Measurements from ENCODE around the gene FOXF1. TPM values are rescaled to one million over a fixed set of nuclear protein-coding genes. Genes with fewer than 3 reads are reported as not detected.

FOXF1 gene
- total RNA-seq, 8 experiments from 2014 or later, result 0.05 to 0.71 (median 0.17) TPM; not detected in 3

DNA sequence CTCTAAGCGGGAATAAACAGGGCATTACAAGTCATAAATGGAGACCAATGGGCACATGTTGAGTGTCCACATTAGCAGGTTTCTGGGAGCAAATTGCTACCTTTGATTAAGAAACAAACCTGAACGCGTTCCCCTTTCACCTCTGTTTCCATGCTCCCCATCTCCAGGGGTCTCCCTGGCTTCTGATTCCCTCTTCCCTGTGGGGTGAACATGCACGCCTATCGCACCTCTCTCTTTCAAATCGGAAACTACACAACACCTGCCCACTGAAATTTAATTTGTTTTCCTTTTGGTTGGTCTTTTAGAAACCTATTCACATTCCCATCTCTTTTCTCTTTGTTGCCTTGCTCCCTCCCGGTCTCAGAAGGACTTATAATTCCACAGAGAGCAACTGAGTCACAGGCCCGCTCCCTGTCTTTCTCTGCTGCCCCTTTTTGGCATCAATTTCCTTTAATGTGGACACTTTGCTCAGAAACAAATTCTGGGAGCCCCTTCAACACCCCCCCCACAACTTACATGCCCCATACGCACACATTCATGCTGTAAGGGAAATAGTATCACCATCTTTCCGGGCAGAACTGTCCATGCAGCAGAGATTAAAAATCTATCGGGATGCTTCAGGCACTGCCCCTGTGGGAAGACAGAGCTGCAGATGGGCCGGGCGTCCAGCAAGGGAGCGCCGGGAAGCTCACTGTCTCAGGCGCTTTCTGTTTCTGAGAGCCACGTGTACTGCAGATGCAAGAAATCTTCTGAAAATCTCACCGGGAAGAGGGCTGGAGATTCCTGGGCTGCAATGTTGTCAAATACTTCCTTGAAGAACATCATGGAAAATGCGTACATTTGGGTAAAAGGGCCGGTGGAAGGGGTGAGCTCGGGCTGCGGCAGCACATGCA lies 7.2 kb upstream of the FOXF1 start:
- in situ Hi-C loops (cut with MboI; ENCODE audit: low pct_unique_long_range_greater_than_20kb in 2 of 9, low sequenced_read_pairs in 9 of 9, unreplicated experiment in 9 of 9), result loop anchor here in 6 of 9 experiments (25.0 kb wide), 3 partner anchors 166 to 691 kb away; no protein-coding TSS in a partner anchor
- H3K4me3 ChIP-seq, result no peak overlapping the region
- no peak overlapping the region for H3K27ac ChIP-seq
- H3K4me1 ChIP-seq (replicated peaks in 1 of 2), result peaks cover 0 to 4% of the 10 kb centered on the region in 2 donors
- peak in 3 of 8 experiments; percentile 42 to 83 (median 65) for ATAC-seq (replicated peaks in 6 of 8)
- 0 to 12% (median 7%) methylated on average over 2 to 14 of the region's 22 CpGs for WGBS, 10 experiments

DNA sequence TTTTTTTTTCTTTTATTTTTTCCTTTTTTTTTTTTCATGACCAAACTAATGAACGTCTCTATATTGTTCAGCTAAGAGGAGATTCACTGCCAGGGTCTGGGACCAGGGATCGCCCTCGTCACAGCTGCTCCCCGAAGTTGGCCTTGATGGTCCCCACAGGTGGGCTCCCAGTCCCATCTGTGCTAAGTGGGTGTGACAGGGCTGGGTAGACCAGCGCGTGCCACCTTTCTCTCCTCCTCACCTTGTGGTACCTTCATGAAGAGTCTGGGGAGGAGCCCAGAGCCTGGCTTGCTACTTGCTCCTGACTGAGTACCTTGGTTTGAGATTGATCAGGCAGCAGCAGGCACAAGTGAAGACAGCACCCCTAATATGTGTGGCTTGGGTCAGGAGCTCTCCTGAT lies 6.5 kb upstream of the FOXF1 start:
- Histone ChIP-seq H3K4me1 (replicated peaks in 1 of 2) (peaks cover 0 to 4% of the 10 kb centered on the region in 2 donors), H3K4me3 (no peak overlapping the region), H3K27ac (no peak overlapping the region)
- in situ Hi-C loops (cut with MboI; ENCODE audit: low pct_unique_long_range_greater_than_20kb in 2 of 9, low sequenced_read_pairs in 9 of 9, unreplicated experiment in 9 of 9), result loop anchor here in 6 of 9 experiments (25.0 kb wide), 3 partner anchors 167 to 692 kb away; no protein-coding TSS in a partner anchor
- 0 to 20% (median 9%) methylated on average over 1 to 6 of the region's 6 CpGs; no CpG with 5 or more reads in 2 of the 10 experiments for WGBS, 10 experiments
- no peak for ATAC-seq (replicated peaks in 6 of 8)

GRCh38 chr16:86504315-86505184 lies 5.8 kb upstream of the FOXF1 start:
- no peak for ATAC-seq (replicated peaks in 6 of 8)
- in situ Hi-C loops (cut with MboI; ENCODE audit: low pct_unique_long_range_greater_than_20kb in 2 of 9, low sequenced_read_pairs in 9 of 9, unreplicated experiment in 9 of 9), result loop anchor here in 6 of 9 experiments (25.0 kb wide), 3 partner anchors 167 to 692 kb away; no protein-coding TSS in a partner anchor
- H3K4me3 ChIP-seq, result no peak overlapping the region
- WGBS, 10 experiments, result 0 to 16% (median 6%) methylated on average over 1 to 16 of the region's 27 CpGs; no CpG with 5 or more reads in 1 of the 10 experiments
- no peak overlapping the region for H3K27ac ChIP-seq
- peaks cover 2 to 4% of the 10 kb centered on the region in 2 donors for H3K4me1 ChIP-seq (replicated peaks in 1 of 2)

- ATAC-seq (replicated peaks in 6 of 8), result no peak
- Histone ChIP-seq H3K4me1 (replicated peaks in 1 of 2) (peaks cover 4% of the 10 kb centered on the region in 2 donors), H3K4me3 (no peak overlapping the region), H3K27ac (no peak overlapping the region)
- in situ Hi-C loops (cut with MboI; ENCODE audit: low pct_unique_long_range_greater_than_20kb in 2 of 9, low sequenced_read_pairs in 9 of 9, unreplicated experiment in 9 of 9), result loop anchor here in 6 of 9 experiments (25.0 kb wide), 3 partner anchors 168 to 693 kb away; no protein-coding TSS in a partner anchor
- WGBS, 10 experiments, result 0 to 11% (median 3%) methylated on average over 1 to 13 of the region's 67 CpGs; no CpG with 5 or more reads in 3 of the 10 experiments
Observed at GRCh38 chr16:86505185-86505898, 5.0 kb upstream of the FOXF1 start.

GRCh38 chr16:86505899-86506864 lies 4.1 kb upstream of the FOXF1 start:
- in situ Hi-C loops (cut with MboI; ENCODE audit: low pct_unique_long_range_greater_than_20kb in 2 of 9, low sequenced_read_pairs in 9 of 9, unreplicated experiment in 9 of 9), result loop anchor here in 6 of 9 experiments (25.0 kb wide), 3 partner anchors 169 to 694 kb away; no protein-coding TSS in a partner anchor
- Histone ChIP-seq H3K4me1 (replicated peaks in 1 of 2) (peaks cover 4 to 6% of the 10 kb centered on the region in 2 donors), H3K27ac (no peak overlapping the region), H3K4me3 (no peak overlapping the region)
- 0 to 23% (median 2%) methylated on average over 2 to 11 of the region's 27 CpGs; no CpG with 5 or more reads in 2 of the 10 experiments for WGBS, 10 experiments
- no peak for ATAC-seq (replicated peaks in 6 of 8)

- Histone ChIP-seq H3K4me1 (replicated peaks in 1 of 2) (peaks cover 4 to 6% of the 10 kb centered on the region in 2 donors), H3K27ac (no peak overlapping the region), H3K4me3 (no peak overlapping the region)
- no peak for ATAC-seq (replicated peaks in 6 of 8)
- in situ Hi-C loops (cut with MboI; ENCODE audit: low pct_unique_long_range_greater_than_20kb in 2 of 9, low sequenced_read_pairs in 9 of 9, unreplicated experiment in 9 of 9), result loop anchor here in 6 of 9 experiments (25.0 kb wide), 3 partner anchors 170 to 695 kb away; no protein-coding TSS in a partner anchor
- 0 to 33% (median 7%) methylated on average over 1 to 11 of the region's 37 CpGs; no CpG with 5 or more reads in 4 of the 10 experiments for WGBS, 10 experiments
Observed at GRCh38 chr16:86507173-86508027, 2.9 kb upstream of the FOXF1 start.

GRCh38 chr16:86508028-86508946 lies 2.0 kb upstream of the FOXF1 start:
- WGBS, 10 experiments, result 0 to 20% (median 9%) methylated on average over 1 to 11 of the region's 99 CpGs; no CpG with 5 or more reads in 3 of the 10 experiments
- no peak for ATAC-seq (replicated peaks in 6 of 8)
- Histone ChIP-seq H3K27ac (no peak overlapping the region), H3K4me3 (no peak overlapping the region), H3K4me1 (replicated peaks in 1 of 2) (peaks cover 4 to 6% of the 10 kb centered on the region in 2 donors)
- in situ Hi-C loops (cut with MboI; ENCODE audit: low pct_unique_long_range_greater_than_20kb in 2 of 9, low sequenced_read_pairs in 9 of 9, unreplicated experiment in 9 of 9), result loop anchor here in 6 of 9 experiments (25.0 kb wide), 3 partner anchors 171 to 696 kb away; no protein-coding TSS in a partner anchor

DNA sequence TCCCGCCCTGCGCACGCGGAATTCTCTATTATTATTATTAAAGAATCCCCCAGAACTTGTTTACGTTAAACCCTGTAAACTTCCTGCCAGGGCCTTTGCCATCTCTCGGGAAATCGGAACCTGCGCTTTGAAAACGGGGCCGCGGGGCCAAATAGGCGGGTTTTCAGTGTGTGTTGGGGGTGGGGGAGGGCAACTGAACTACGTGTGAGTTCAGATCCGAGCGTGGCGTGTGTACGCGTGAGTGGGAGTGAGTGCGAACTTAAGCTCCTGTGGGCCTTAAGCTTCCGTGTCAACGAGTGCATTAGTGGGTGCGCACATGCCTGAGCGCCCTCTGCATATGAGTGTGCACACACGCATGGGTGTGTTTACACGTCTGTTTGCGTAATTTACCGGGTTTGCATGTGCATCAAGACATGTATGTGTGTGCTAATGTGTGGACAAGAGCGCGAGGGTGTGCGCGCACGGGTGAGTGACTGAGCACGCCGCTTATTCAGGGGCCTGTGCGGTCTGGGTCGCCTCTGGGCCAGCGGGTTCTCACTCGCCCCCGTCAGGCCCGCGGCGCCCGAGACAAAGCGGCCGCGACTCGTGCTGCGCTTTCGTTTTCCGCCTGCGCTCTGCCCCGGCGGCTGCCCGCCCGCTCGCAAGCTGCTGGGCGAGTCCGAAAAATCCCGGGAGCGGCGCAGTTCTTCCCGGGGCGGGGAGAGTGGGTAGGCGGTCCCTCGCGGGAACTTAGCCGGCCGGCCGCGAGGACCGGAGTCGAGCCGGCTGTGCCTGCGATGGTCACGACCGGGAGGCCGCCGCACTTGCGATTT lies 1.2 kb upstream of the FOXF1 start:
- WGBS, 10 experiments, result 0 to 3% (median 1%) methylated on average over 2 to 12 of the region's 79 CpGs; no CpG with 5 or more reads in 6 of the 10 experiments
- Histone ChIP-seq H3K4me1 (replicated peaks in 1 of 2) (peaks cover 4 to 6% of the 10 kb centered on the region in 2 donors), H3K27ac (no peak overlapping the region), H3K4me3 (peak overlapping the region in 4 of 5 donors; percentile 24 to 40 (median 29))
- in situ Hi-C loops (cut with MboI; ENCODE audit: low pct_unique_long_range_greater_than_20kb in 2 of 9, low sequenced_read_pairs in 9 of 9, unreplicated experiment in 9 of 9), result loop anchor here in 6 of 9 experiments (25.0 kb wide), 3 partner anchors 172 to 697 kb away; no protein-coding TSS in a partner anchor
- peak; percentile 34 to 79 (median 38) for ATAC-seq (replicated peaks in 6 of 8)
